GM19099 (cell line): ENCODE results near the gene RAET1L.

Experiments used
- POLR2A ChIP-seq: IDR thresholded peaks from 3 replicates; pipeline ENCODE4 v1.6.1; 2011; ENCODE audit warnings: low read depth; ENCODE audit not compliant: insufficient read length; ENCODE audit errors: extremely low read depth

RAET1L gene

GRCh38 chr6:149999636-150000035 lies 25.7 kb downstream of the RAET1L start:
- no peak for TF ChIP-seq POLR2A

- no peak for TF ChIP-seq POLR2A
These were observed 29.4 kb downstream of the RAET1L start for GRCh38 chr6:149995971-149996370.

- no peak for TF ChIP-seq POLR2A
These were observed 30.0 kb downstream of the RAET1L start for GRCh38 chr6:149995235-149995750.

GRCh38 chr6:149991838-149992237 lies 33.5 kb downstream of the RAET1L start:
- TF ChIP-seq POLR2A, result no peak

GRCh38 chr6:149990661-149991471 lies 34.5 kb downstream of the RAET1L start:
- no peak for TF ChIP-seq POLR2A

GRCh38 chr6:149990212-149990660 lies 35.1 kb downstream of the RAET1L start:
- no peak for TF ChIP-seq POLR2A

- no peak for TF ChIP-seq POLR2A
These were observed 36.6 kb downstream of the RAET1L start for GRCh38 chr6:149988550-149989346.

- TF ChIP-seq POLR2A, result no peak
These were observed 37.7 kb downstream of the RAET1L start for GRCh38 chr6:149987602-149988107.

GRCh38 chr6:149985481-149985937 lies 39.8 kb downstream of the RAET1L start:
- no peak for TF ChIP-seq POLR2A

GRCh38 chr6:149984773-149985172 lies 40.6 kb downstream of the RAET1L start:
- no peak for TF ChIP-seq POLR2A

- no peak for TF ChIP-seq POLR2A
These were observed 42.2 kb downstream of the RAET1L start for GRCh38 chr6:149983145-149983544.

GRCh38 chr6:149979293-149979692 lies 46.0 kb downstream of the RAET1L start:
- TF ChIP-seq POLR2A, result no peak

- TF ChIP-seq POLR2A, result no peak
These were observed 46.7 kb downstream of the RAET1L start for GRCh38 chr6:149978610-149979009.

GRCh38 chr6:149977221-149977620 lies 48.1 kb downstream of the RAET1L start:
- TF ChIP-seq POLR2A, result no peak

- no peak for TF ChIP-seq POLR2A
These were observed 49.9 kb downstream of the RAET1L start for GRCh38 chr6:149975400-149975799.
